HG03565 (cell line): ENCODE measurements around the gene RAPGEF4.

ENCODE experiments used
- ATAC-seq: cut with Tn5 transposase; IDR thresholded peaks from one replicate; pipeline ENCODE4 v1.9.1; 2021; ENCODE audit warnings: mild to moderate bottlenecking, moderate library complexity; ENCODE audit not compliant: unreplicated experiment

RAPGEF4 gene

GRCh38 chr2:172856606-172857005, 121.0 kb downstream of the RAPGEF4 start:
- no peak for ATAC-seq

DNA sequence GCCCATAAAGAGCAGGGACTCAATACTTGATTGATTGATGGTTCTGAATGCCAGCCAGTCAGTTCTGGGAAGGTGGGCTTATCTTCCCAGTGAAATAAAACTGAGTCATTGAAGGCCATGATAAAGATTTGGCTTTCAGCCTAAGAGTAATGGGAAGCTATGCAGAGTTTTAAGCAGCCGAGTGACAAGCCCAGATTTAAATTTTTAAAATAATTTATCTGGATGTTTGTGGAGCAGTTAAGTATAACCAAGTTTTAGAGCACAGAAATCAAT, 122.8 kb downstream of the RAPGEF4 start:
- ATAC-seq, result no peak

GRCh38 chr2:172859581-172860335, 124.1 kb downstream of the RAPGEF4 start:
- ATAC-seq, result no peak

DNA sequence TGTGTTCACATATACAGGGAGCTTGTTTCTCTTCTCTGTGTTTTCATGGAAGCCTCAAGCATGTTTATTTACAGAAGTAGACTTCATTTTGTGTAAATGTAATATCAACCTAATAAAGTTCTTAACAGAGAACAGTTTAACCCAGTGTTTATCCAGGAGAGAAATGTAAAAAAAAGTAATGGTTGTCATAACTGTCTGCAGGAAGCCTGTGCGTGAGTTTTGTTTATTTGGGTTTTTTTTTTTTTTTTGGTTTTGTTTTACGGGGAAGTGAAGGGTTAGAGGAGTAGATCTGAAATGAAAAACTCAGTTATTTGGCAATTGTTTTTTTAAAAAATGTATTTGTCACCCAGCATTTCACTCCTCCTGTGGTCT, 124.7 kb downstream of the RAPGEF4 start:
- no peak for ATAC-seq

- ATAC-seq, result no peak
These were observed 125.5 kb downstream of the RAPGEF4 start for GRCh38 chr2:172861098-172861497.

- ATAC-seq, result no peak
These were observed 126.2 kb downstream of the RAPGEF4 start for GRCh38 chr2:172861656-172862476.

- no peak for ATAC-seq
These were observed 127.7 kb downstream of the RAPGEF4 start for GRCh38 chr2:172863341-172863740.

GRCh38 chr2:172864182-172864581, 128.5 kb downstream of the RAPGEF4 start:
- no peak for ATAC-seq

GRCh38 chr2:172865422-172865821, 129.8 kb downstream of the RAPGEF4 start:
- no peak for ATAC-seq

- ATAC-seq, result no peak
These were observed 134.2 kb downstream of the RAPGEF4 start for GRCh38 chr2:172869861-172870260.

GRCh38 chr2:172870396-172870795, 134.8 kb downstream of the RAPGEF4 start:
- ATAC-seq, result no peak

- ATAC-seq, result no peak
These were observed 142.2 kb downstream of the RAPGEF4 start for GRCh38 chr2:172877826-172878225.

DNA sequence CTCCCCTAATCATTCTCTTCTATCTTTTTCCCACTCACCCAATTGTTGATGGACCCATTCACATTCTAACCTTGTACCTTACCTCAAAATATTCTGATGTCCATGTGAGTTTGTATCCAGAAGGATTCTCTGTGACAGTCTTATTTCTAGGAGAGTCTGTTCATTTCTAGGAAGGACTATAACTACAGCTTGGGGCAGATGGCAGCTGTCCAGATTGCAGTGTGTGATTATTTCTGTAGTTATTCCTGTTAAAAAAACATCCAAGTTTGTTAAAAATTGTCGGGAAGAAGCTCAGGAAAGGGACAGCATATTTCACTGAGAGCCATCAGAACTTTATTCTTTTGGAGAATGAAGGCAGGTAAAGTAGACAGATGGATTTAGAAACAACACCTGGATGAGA, 142.6 kb downstream of the RAPGEF4 start:
- no peak for ATAC-seq

DNA sequence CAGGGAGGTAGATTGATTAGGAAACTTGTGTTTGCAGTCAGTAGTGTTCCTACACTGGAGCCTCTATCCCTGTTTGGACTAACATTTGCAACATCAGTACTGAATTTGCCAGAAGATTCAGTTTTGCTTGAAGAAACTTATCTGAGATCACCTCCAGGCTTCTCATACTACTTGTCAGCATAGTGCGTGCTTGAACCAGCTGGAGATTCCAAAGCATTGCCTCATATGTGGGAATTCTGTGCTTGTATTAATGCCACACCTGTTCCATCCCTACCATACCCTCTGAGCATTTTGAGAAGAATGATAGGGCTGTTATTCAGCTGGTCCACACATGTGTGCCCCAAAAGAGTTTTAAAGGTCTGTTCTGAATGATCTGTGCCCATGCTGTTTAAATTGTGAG, 148.7 kb downstream of the RAPGEF4 start:
- no peak for ATAC-seq

GRCh38 chr2:172885996-172886395, 150.4 kb downstream of the RAPGEF4 start:
- no peak for ATAC-seq

GRCh38 chr2:172887280-172887679, 151.6 kb downstream of the RAPGEF4 start:
- no peak for ATAC-seq

DNA sequence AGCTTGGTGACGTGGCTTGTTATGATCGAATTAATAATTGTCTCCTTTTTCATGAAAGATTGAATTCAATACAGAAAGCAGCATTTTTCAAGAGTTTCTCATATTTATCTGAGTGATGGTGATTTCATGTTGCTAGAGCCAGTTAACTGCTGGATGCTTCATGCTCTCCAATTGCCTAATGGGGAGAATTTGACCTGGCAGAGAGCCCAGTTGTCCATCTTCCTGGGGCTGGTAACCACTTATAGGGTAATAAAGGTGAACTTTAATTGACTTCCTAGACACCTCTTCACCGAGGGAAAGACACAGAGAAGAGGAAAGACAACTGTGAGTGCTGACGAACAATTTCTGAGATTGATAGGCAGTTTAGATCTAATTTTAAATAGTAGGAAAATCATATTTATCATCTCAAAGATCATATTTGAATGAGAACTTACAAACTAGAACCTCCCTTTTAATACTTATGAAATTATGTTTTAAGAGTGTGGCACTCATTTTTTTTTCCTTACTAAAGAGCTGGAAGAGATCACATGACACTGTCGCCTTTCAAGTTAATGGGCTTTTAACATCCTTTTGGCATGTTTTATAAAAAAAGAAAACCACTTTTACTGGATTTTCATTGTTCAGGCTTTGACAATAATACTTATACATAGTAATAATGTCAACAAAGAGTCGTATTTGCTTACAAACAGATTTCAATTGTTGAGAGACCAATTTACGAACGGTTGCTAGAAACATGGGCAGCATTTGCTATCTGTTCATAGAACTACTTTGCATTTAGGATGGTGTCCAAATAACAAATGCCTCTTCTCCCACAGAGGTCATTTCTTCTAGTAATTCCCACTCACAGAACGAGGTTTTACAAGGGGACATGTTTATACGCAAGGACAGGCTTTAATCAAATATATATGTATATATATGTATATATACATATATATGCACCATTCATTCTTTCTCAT, 153.3 kb downstream of the RAPGEF4 start:
- ATAC-seq, result no peak

GRCh38 chr2:172889768-172890430, 154.3 kb downstream of the RAPGEF4 start:
- no peak for ATAC-seq

DNA sequence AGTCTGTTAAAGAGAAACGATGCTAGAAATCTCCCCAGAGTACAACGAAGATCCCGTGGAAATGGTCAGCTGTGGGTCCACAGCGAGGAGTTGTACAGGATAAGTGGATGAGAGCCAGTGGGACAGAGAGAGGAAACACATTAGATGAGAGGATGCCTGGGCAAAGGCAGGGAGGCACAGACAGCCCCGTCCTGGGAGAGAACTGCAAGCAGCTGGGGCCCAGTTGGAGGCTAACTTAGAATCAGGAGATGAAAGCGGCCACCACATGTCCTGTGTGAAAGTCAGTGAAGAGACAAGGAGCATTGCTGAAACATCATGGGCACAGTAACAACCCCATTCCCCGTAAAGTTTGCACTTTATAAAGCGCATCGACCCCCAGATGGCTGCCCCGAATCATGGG, 157.5 kb downstream of the RAPGEF4 start:
- ATAC-seq, result no peak

DNA sequence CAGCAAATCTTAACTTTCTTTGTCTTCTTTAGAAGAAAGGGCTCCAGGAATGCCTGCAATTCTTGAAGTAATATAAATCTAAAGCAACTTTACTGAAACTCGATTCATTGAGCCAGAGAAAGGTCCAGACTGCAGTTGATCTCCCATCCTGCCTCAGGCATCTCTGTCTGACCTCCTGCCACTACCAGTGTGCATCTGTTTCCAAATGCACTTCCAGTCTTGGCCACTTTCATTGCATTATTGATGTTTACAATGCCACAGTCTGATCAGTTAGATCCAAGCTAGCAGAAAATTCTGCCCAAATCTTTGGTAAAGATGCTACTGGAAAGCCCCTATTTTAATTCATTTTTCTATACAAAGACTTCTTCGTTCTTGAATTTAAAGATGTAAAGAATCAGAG, 158.0 kb downstream of the RAPGEF4 start:
- ATAC-seq, result no peak
